DOHH2 (cell line): ENCODE data around the gene KRTAP3-1.

Experiments
- CTCF ChIP-seq: fragments of 200-600 bp; sonication (generic); IDR thresholded peaks from one replicate; pipeline ENCODE4 v1.5.1; 2014; ENCODE audit warnings: antibody characterized with exemption, mild to moderate bottlenecking, low read depth, low read length; ENCODE audit not compliant: poor library complexity, severe bottlenecking
- EZH2phosphoT487 ChIP-seq: fragments of 200-600 bp; sonication (generic); IDR thresholded peaks from 2 replicates; pipeline ENCODE4 v1.6.1; 2017; ENCODE audit warnings: borderline replicate concordance, mild to moderate bottlenecking, antibody characterized with exemption, low read length, moderate library complexity, mixed read lengths

GRCh38 chr17:41020336-41020735, 11.4 kb upstream of the KRTAP3-1 start:
- no peak for TF ChIP-seq CTCF
- TF ChIP-seq EZH2phosphoT487, result no peak
